DND-41 (cell line): ENCODE measurements around the gene KIF26A.

Experiments
- ATAC-seq: fragments of 200-7000 bp; cut with Tn5 transposase; 3 replicates; pipeline ENCODE4 v1.9.1; 2021; ENCODE audit warnings: low read depth; ENCODE audit not compliant: insufficient read depth
- DNase-seq: peaks from one replicate; pipeline ENCODE4 v3.0.0-alpha.2; 2020
- H2AFZ ChIP-seq: 2 replicates; pipeline ENCODE4 v1.6.0; 2012; ENCODE audit warnings: low read depth, low read length
- H3K27ac ChIP-seq: 2 replicates; pipeline ENCODE4 v1.5.1; 2012; ENCODE audit warnings: low read length, inconsistent platforms
- H3K27me3 ChIP-seq: fragments of 200-600 bp; sonication (generic); 2 replicates; pipeline ENCODE4 v1.6.0; 2012; ENCODE audit warnings: low read length, mild to moderate bottlenecking, inconsistent platforms; ENCODE audit not compliant: insufficient read depth, poor library complexity
- H3K36me3 ChIP-seq: 2 replicates; pipeline ENCODE4 v1.5.1; 2012; ENCODE audit warnings: low read length, inconsistent platforms; ENCODE audit not compliant: insufficient read depth
- H3K4me1 ChIP-seq: 2 replicates; pipeline ENCODE4 v1.5.1; 2012; ENCODE audit warnings: mild to moderate bottlenecking, low read length; ENCODE audit not compliant: insufficient read depth
- H3K4me2 ChIP-seq: 2 replicates; pipeline ENCODE4 v1.6.0; 2012; ENCODE audit warnings: mild to moderate bottlenecking, moderate library complexity, low read length, inconsistent platforms; ENCODE audit not compliant: insufficient read depth
- H3K4me3 ChIP-seq, 2 experiments: fragments of 200-600 bp in 1 of 2; shearing (Covaris generic) in 1 of 2; 2 replicates each; pipeline ENCODE4 v1.5.1; 2012 to 2016; ENCODE audit warnings: inconsistent platforms in 2 of 2, low read length in 2 of 2, mild to moderate bottlenecking in 2 of 2, low read depth in 1 of 2, moderate library complexity in 1 of 2
- H3K79me2 ChIP-seq: 2 replicates; pipeline ENCODE4 v1.6.0; 2012; ENCODE audit warnings: low read length, inconsistent platforms; ENCODE audit not compliant: insufficient read depth
- H3K9ac ChIP-seq: 2 replicates; pipeline ENCODE4 v1.6.0; 2012; ENCODE audit warnings: low read depth, mild to moderate bottlenecking, inconsistent platforms, low read length, moderate library complexity
- H3K9me3 ChIP-seq: 2 replicates; pipeline ENCODE4 v1.5.1; 2012; ENCODE audit warnings: low read length, moderate library complexity, mild to moderate bottlenecking, inconsistent platforms; ENCODE audit not compliant: insufficient read depth, severe bottlenecking
- H4K20me1 ChIP-seq: 2 replicates; pipeline ENCODE4 v1.6.0; 2012; ENCODE audit warnings: low read length; ENCODE audit not compliant: insufficient read depth
- EZH2 ChIP-seq: IDR thresholded peaks from 3 replicates; pipeline ENCODE4 v1.6.1; 2012; ENCODE audit warnings: borderline replicate concordance, low read depth, mild to moderate bottlenecking, moderate library complexity, low read length, inconsistent platforms; ENCODE audit not compliant: severe bottlenecking
- TF ChIP-seq, protein P1 (sequence below): IDR thresholded peaks from 2 replicates; pipeline ENCODE4 v1.5.1; 2012; ENCODE audit warnings: borderline replicate concordance, low read length, moderate library complexity, mild to moderate bottlenecking; ENCODE audit not compliant: poor library complexity, severe bottlenecking; ENCODE audit errors: extremely low read depth

The KIF26A gene

DNA sequence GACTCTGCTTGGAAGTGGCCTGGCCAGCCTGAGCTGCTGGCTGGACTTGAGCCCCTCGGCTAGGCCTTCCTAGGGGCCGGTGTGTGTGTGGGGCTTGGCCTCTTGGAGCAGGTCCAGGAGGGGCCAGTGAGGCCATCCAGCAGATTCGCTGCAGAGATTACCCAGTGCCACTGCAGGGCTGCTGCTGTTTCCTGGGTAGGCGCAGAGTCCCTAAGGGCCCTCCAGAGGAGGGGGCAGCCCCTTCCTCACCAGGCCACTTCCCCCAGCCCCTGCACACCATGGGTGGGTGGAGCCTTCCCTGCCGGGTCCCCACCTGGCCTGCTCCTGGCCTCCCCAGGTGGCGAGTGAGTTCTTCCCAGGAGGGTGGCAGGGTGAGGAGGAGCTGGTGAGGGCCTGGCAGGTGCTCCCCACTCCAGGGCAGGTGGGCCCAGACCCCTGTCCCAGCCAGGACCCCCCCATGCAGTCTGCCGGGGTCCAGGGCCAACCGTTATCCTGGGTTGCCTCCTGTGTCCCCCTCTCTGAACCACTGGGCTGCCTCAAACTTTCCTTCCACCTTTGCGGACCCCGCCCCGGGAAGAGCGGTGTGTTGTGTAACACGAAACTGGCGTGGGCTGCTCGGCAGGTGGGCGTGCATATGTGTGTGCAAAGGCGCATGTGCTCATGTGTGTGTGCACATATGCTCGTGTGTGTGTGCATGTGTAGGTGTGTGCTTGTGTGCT is 27.7 kb upstream of the KIF26A start:
- Histone ChIP-seq H3K4me2 (no peak overlapping the region), H3K9me3 (no peaks in the 10 kb centered on the region), H3K36me3 (no peaks in the 10 kb centered on the region), H3K27ac (no peak overlapping the region), H3K4me1 (no peaks in the 10 kb centered on the region), H3K79me2 (no peaks in the 10 kb centered on the region), H3K4me3 (no peak overlapping the region), H3K27me3 (no peaks in the 10 kb centered on the region), H4K20me1 (peaks cover 3% of the 10 kb centered on the region), H2AFZ (no peak overlapping the region), H3K9ac (no peak overlapping the region)
- TF ChIP-seq EZH2: no peak
- TF ChIP-seq, protein P1, sequence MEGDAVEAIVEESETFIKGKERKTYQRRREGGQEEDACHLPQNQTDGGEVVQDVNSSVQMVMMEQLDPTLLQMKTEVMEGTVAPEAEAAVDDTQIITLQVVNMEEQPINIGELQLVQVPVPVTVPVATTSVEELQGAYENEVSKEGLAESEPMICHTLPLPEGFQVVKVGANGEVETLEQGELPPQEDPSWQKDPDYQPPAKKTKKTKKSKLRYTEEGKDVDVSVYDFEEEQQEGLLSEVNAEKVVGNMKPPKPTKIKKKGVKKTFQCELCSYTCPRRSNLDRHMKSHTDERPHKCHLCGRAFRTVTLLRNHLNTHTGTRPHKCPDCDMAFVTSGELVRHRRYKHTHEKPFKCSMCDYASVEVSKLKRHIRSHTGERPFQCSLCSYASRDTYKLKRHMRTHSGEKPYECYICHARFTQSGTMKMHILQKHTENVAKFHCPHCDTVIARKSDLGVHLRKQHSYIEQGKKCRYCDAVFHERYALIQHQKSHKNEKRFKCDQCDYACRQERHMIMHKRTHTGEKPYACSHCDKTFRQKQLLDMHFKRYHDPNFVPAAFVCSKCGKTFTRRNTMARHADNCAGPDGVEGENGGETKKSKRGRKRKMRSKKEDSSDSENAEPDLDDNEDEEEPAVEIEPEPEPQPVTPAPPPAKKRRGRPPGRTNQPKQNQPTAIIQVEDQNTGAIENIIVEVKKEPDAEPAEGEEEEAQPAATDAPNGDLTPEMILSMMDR: no peak
- DNase-seq (no peak), ATAC-seq (no peak)

DNA sequence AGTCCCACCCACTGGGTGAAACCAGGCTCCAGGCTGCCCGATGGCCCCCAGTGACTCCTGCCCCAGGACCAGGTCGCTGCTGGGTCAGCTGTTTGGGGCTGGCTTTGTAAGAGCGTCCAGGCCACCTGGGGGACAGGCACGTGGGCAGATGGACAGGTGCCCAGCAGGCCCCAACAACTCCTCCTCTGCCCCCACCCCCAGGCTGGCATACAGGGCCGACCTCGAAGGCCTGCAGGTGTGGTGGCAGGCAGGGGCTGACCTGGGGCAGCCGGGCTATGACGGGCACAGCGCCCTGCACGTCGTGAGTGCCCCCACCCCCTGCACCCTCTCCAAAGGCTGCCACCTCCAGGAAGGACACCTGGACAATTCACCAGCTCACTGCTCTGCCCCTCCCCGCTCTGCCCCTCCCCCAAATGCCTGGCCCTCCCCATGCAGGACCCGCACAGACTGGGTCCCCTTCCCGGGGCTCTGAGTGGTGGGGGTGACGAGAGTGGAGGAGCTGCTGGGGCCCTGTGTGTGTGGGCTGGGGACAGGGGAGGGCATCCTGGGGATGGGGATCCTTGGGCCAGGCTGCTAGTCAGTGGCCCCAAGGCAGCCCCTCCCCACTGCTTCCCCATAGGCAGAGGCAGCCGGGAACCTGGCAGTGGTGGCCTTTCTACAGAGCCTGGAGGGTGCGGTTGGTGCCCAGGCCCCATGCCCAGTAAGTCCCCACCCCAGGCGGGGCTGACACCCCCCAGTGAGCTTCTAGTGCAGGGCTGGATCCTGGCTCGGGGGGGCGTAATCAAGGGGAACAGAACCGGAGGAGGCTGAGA is 26.9 kb upstream of the KIF26A start:
- Histone ChIP-seq H3K9ac (no peak overlapping the region), H3K79me2 (no peaks in the 10 kb centered on the region), H4K20me1 (peaks cover 3% of the 10 kb centered on the region), H2AFZ (no peak overlapping the region), H3K4me2 (no peak overlapping the region), H3K4me3 (no peak overlapping the region), H3K27me3 (no peaks in the 10 kb centered on the region), H3K27ac (no peak overlapping the region), H3K4me1 (no peaks in the 10 kb centered on the region), H3K36me3 (no peaks in the 10 kb centered on the region), H3K9me3 (no peaks in the 10 kb centered on the region)
- DNase-seq (no peak), ATAC-seq (no peak)
- TF ChIP-seq EZH2: no peak
- TF ChIP-seq, protein P1: no peak

DNA sequence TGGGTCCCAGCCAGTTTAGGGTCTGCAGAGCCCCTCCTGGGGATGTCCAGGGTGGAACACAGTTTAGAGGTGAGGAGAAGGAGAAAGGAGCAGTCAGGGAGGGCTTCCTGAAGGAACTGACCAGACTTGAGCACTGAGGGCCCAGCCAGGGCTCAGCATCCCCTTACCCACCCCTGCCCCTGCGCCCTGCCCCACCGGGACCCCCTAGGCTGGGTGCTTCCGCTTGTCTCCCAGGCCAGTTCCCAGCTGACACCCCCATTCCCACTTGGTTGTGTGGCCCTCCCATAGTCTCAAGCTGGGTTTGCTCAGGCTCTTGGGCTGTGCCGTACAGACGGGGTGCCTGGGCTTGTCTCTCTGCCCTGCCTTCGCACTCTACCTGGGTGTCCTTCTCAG is 26.3 kb upstream of the KIF26A start:
- no peak for ATAC-seq
- H3K9me3 ChIP-seq: no peaks in the 10 kb centered on the region
- no peaks in the 10 kb centered on the region for H3K27me3 ChIP-seq
- H3K4me2 ChIP-seq: no peak overlapping the region
- no peak overlapping the region for H3K4me3 ChIP-seq
- no peaks in the 10 kb centered on the region for H3K79me2 ChIP-seq
- no peak overlapping the region for H2AFZ ChIP-seq
- H4K20me1 ChIP-seq: no peaks in the 10 kb centered on the region; the same call in 1 of the 2 replicates
- H3K4me1 ChIP-seq: no peaks in the 10 kb centered on the region
- DNase-seq: no peak
- H3K36me3 ChIP-seq: no peaks in the 10 kb centered on the region
- no peak overlapping the region for H3K9ac ChIP-seq
- no peak for TF ChIP-seq EZH2
- TF ChIP-seq, protein P1: no peak
- H3K27ac ChIP-seq: no peak overlapping the region
